Psoas muscle (tissue), 8 donors: ENCODE data around the gene LSM14A. TPM values are rescaled to one million over a fixed set of nuclear protein-coding genes. Genes with fewer than 3 reads are reported as not detected.

Source experiments
- ATAC-seq, 4 donors: fragments of 200-7000 bp; cut with Tn5 transposase; one replicate each; pipeline ENCODE4 v1.9.1; 2020; ENCODE audit warnings: moderate library complexity in 3 of 4, mild to moderate bottlenecking in 2 of 4
- DNase-seq, 2 donors: peaks; one replicate each; pipeline ENCODE4 v3.0.0-alpha.2; 2020
- H3K27ac ChIP-seq: fragments of 200-600 bp; one replicate; pipeline ENCODE4 v1.8.0; 2022
- H3K27me3 ChIP-seq, 3 donors: fragments of 200-600 bp in 1 of 3; one replicate each; pipeline versions ENCODE4 v1.6.1 to v1.8.0; 2013 to 2022; ENCODE audit warnings: low read length in 2 of 3, mild to moderate bottlenecking in 2 of 3, moderate library complexity in 1 of 3; ENCODE audit not compliant: insufficient read depth in 3 of 3
- H3K36me3 ChIP-seq, 2 donors: fragments of 200-600 bp in 1 of 2; one replicate each; pipeline versions ENCODE4 v1.6.1 to v1.8.0; 2013 to 2022; ENCODE audit warnings: low read depth in 1 of 2, mild to moderate bottlenecking in 1 of 2, moderate library complexity in 1 of 2; ENCODE audit not compliant: insufficient read depth in 1 of 2
- H3K4me1 ChIP-seq: fragments of 200-600 bp; one replicate; pipeline ENCODE4 v1.8.0; 2022
- H3K4me3 ChIP-seq: fragments of 200-600 bp; one replicate; pipeline ENCODE4 v1.8.0; 2022; ENCODE audit warnings: mild to moderate bottlenecking
- H3K9me3 ChIP-seq: fragments of 200-600 bp; one replicate; pipeline ENCODE4 v1.8.0; 2022
- WGBS, 3 donors: extraction: QIAGEN DNeasy Blood & Tissue Kit; methylation state at CpG; one replicate each; pipeline versions ENCODE4 v1.1.6 to v1.1.7; 2013; 5-methylcytosine and 5-hydroxymethylcytosine counted together
- intact Hi-C, 2 donors: fragments of 100-400 bp; cut with DNase I; formaldehyde crosslinking; loops; one replicate each; pipeline versions ENCODE4 v1.11.0 to v1.14.2; 2022
- polyA plus RNA-seq, 3 donors: library from polyadenylated mRNA; stranded (reverse); fragments of 200-250 nt; gene quantifications; one replicate each; pipeline ENCODE4 v1.2.3, GENCODE V29; 2013
- total RNA-seq, 4 donors: library from RNA; stranded (reverse); fragmentation: NEBNext Ultra II Directional in 2 of 4; extraction: Animal tissue kit (Norgen Biotek cat#: 25700) in 2 of 4; gene quantifications; one replicate each; pipeline versions ENCODE4 v1.2.1 to v1.2.4, GENCODE V29; 2021 to 2023
- TF ChIP-seq, protein P1 (sequence below): fragments of 200-600 bp; IDR thresholded peaks from one replicate; pipeline ENCODE4 v1.8.0; 2022; ENCODE audit warnings: antibody characterized with exemption
- donor health status: healthy with polysubstance abuse.
- donor health status: DM: no; HTN: no; CAD: no; lungs with moderate emphysema.
- donor health status: Bipolar disorder and iron deficiency.
- donor health status: healthy.
- donor health status: DM: yes; HTN: yes; CAD: no.
- donor health status: DM: no; HTN: no; CAD: no.
- donor health status: DM: no; HTN: no; CAD: no.
- donor health status: DM: yes; HTN: yes; CAD: no.

LSM14A gene
- total and polyA plus RNA-seq, 7 donors: 65.0 to 155 (median 87.5) TPM

DNA sequence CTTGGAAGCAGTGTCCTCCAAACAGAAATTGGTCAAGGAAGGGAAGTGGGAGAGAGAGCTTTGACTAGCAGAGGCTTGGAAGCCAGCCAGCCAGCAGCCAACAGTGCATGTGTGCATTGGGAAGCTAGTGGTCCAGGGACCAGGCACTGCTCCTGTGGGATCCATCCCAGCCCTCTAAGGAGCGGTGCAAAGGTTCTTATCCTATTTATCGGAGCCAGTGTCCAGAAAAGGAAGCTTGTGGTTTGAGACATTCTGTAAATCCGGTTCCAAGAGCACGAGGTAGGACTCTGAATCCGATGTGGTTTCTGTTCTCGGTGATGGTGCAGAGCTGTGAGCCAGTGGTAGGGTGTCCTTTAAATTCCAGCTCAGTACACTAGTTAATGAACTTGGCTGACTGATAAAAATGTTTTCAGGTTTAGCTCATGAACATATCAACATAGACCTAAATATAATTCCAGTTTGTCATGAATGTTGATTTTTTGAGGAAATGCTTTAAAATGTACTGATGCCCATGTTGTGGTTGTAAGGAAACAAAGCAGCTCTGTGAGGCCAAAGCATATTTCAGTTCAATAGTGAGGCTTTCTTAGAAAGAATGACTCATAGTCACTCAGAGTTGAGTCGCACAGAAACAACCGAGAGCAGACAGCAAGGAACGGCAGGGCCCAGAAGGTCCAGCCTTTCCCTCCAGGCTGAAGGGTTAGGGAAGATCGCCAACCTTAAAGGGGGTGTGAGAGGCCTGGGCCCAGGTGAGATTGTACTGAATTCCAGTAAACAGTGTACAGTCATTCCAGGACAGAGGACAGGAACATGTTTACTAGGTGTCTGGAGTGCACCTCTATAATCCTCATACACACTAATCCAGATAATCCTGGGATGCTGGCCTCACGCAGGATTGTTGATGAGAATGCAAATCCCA is 60.5 kb downstream of the LSM14A start:
- Histone ChIP-seq H3K27me3 (no peaks in the 10 kb centered on the region), H3K4me3 (no peak overlapping the region), H3K9me3 (no peaks in the 10 kb centered on the region), H3K4me1 (peaks cover 7% of the 10 kb centered on the region), H3K27ac (peak overlapping the region; percentile 58), H3K36me3 (peaks cover 2 to 34% of the 10 kb centered on the region in 2 donors)
- DNase-seq (peak; percentile 43 to 65), ATAC-seq (peak; percentile 50 to 62 (median 56))
- TF ChIP-seq, protein P1, sequence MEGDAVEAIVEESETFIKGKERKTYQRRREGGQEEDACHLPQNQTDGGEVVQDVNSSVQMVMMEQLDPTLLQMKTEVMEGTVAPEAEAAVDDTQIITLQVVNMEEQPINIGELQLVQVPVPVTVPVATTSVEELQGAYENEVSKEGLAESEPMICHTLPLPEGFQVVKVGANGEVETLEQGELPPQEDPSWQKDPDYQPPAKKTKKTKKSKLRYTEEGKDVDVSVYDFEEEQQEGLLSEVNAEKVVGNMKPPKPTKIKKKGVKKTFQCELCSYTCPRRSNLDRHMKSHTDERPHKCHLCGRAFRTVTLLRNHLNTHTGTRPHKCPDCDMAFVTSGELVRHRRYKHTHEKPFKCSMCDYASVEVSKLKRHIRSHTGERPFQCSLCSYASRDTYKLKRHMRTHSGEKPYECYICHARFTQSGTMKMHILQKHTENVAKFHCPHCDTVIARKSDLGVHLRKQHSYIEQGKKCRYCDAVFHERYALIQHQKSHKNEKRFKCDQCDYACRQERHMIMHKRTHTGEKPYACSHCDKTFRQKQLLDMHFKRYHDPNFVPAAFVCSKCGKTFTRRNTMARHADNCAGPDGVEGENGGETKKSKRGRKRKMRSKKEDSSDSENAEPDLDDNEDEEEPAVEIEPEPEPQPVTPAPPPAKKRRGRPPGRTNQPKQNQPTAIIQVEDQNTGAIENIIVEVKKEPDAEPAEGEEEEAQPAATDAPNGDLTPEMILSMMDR: no peak
- intact Hi-C loops: no loop called here
- WGBS, 3 donors: 52 to 66% (median 54%) methylated on average over 11 of the region's 11 CpGs

DNA sequence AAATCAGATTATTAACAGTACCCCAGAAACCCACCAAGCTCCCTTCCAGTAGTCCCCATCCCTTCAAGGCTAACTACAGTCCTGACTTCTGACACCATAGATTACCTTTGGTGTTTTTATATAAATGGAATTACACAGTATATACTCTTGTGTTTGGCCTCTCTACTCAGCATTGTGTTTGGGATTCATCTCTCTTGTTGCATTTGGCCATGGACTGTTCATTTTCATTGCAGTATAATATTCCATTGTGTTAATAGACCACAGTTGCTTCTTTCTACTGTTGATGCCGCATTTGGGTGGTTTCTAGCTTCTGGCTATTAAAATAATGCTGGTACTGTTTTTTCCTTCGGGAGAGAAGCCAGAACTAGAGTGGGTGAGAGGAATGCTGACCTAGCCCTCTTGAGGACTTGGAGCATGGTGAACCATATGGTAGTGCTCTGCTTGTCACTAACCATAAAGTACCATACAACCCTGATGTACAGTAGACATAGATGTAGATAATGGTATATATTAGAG is 63.2 kb downstream of the LSM14A start:
- no peak for DNase-seq
- Histone ChIP-seq H3K4me3 (no peak overlapping the region), H3K27ac (no peak overlapping the region), H3K36me3 (peaks cover 0 to 9% of the 10 kb centered on the region in 2 donors), H3K27me3 (no peaks in the 10 kb centered on the region), H3K4me1 (peaks cover 7% of the 10 kb centered on the region), H3K9me3 (no peaks in the 10 kb centered on the region)
- intact Hi-C loops: no loop called here
- 88 to 96% (median 92%) methylated on average over 2 of the region's 2 CpGs for WGBS, 3 donors
- no peak for ATAC-seq
- TF ChIP-seq, protein P1: no peak

- ATAC-seq: peak in 1 of 4 donors; percentile 11
- H3K4me1 ChIP-seq: peaks cover 7% of the 10 kb centered on the region
- 63 to 72% (median 70%) methylated on average over 18 of the region's 18 CpGs for WGBS, 3 donors
Observed at GRCh38 chr19:34236035-34236987, 64.0 kb downstream of the LSM14A start.

GRCh38 chr19:34237283-34237682 is 65.0 kb downstream of the LSM14A start:
- 63 to 99% (median 98%) methylated on average over 3 of the region's 3 CpGs for WGBS, 3 donors
- Histone ChIP-seq H3K4me3 (no peak overlapping the region), H3K9me3 (no peaks in the 10 kb centered on the region), H3K27ac (no peak overlapping the region), H3K27me3 (no peaks in the 10 kb centered on the region), H3K4me1 (peaks cover 7% of the 10 kb centered on the region), H3K36me3 (no peaks in the 10 kb centered on the region)
- DNase-seq (no peak), ATAC-seq (no peak)
- intact Hi-C loops: no loop called here
- TF ChIP-seq, protein P1: no peak

More at GRCh38 chr19:34236035-34236987, 64.0 kb downstream of the LSM14A start:
- Histone ChIP-seq H3K4me3 (no peak overlapping the region), H3K36me3 (peaks cover 0 to 1% of the 10 kb centered on the region in 2 donors), H3K27ac (no peak overlapping the region), H3K9me3 (no peaks in the 10 kb centered on the region), H3K27me3 (no peaks in the 10 kb centered on the region)
- DNase-seq: no peak
- intact Hi-C loops: no loop called here
- TF ChIP-seq, protein P1: no peak
